ENCODE results near the gene KLRD1. TPM values are rescaled to one million over a fixed set of nuclear protein-coding genes. Genes with fewer than 3 reads are reported as not detected.

KLRD1 gene
- total and polyA plus RNA-seq, 3 donors from 2014 or later: 0.71 to 1.6 (median 0.87) TPM

Other genes with a start within 250 kb of the KLRD1 start
- 1 to 10 TPM; 2.7 to 3.2 TPM for gene CLEC1A, start 208.9 kb upstream of the KLRD1 start, total RNA-seq
- 2.9 TPM for gene CLEC1A, start 208.9 kb upstream of the KLRD1 start, polyA plus RNA-seq (ENCODE audit: insufficient read depth, low read depth, low replicate concordance)
- 1 to 10 TPM; 1.9 to 4.4 TPM for gene CLEC7A, start 177.7 kb upstream of the KLRD1 start, total RNA-seq
- gene CLEC7A, start 177.7 kb upstream of the KLRD1 start, polyA plus RNA-seq (ENCODE audit: insufficient read depth, low read depth, low replicate concordance): 4.8 TPM
- gene OLR1, start 135.7 kb upstream of the KLRD1 start, total RNA-seq: 1 to 10 TPM in 1 of 2 donors, under 1 TPM in 1; 0.87 to 2.5 TPM
- 5.9 TPM for gene OLR1, start 135.7 kb upstream of the KLRD1 start, polyA plus RNA-seq (ENCODE audit: insufficient read depth, low read depth, low replicate concordance)
- gene TMEM52B, start 128.8 kb upstream of the KLRD1 start, total RNA-seq: 1 to 10 TPM in 1 of 2 donors, under 1 TPM in 1; 0.74 to 1.2 TPM
- 0.76 TPM for gene TMEM52B, start 128.8 kb upstream of the KLRD1 start, polyA plus RNA-seq (ENCODE audit: insufficient read depth, low read depth, low replicate concordance)
- 10 to 100 TPM; 56.2 to 74.0 TPM for gene GABARAPL1, start 95.0 kb upstream of the KLRD1 start, total RNA-seq
- 67.7 TPM for gene GABARAPL1, start 95.0 kb upstream of the KLRD1 start, polyA plus RNA-seq (ENCODE audit: insufficient read depth, low read depth, low replicate concordance)
- 1 to 10 TPM; 1.3 to 2.8 TPM for gene KLRK1, start 82.2 kb downstream of the KLRD1 start, total RNA-seq
- gene KLRK1, start 82.2 kb downstream of the KLRD1 start, polyA plus RNA-seq (ENCODE audit: insufficient read depth, low read depth, low replicate concordance): 5.4 TPM
- gene KLRC4, start 101.9 kb downstream of the KLRD1 start, total RNA-seq: not detected
- gene KLRC4, start 101.9 kb downstream of the KLRD1 start, polyA plus RNA-seq (ENCODE audit: insufficient read depth, low read depth, low replicate concordance): not detected
- 1 to 10 TPM in 1 of 2 donors, not detected in 1; 1.3 TPM for gene KLRC3, start 112.7 kb downstream of the KLRD1 start, total RNA-seq
- not detected for gene KLRC3, start 112.7 kb downstream of the KLRD1 start, polyA plus RNA-seq (ENCODE audit: insufficient read depth, low read depth, low replicate concordance)
- gene KLRC2, start 128.1 kb downstream of the KLRD1 start, total RNA-seq: under 1 TPM in 1 of 2 donors, not detected in 1; 0.56 TPM
- gene KLRC2, start 128.1 kb downstream of the KLRD1 start, polyA plus RNA-seq (ENCODE audit: insufficient read depth, low read depth, low replicate concordance): not detected
- 1 to 10 TPM; 1.9 TPM for gene KLRC1, start 145.5 kb downstream of the KLRD1 start, total RNA-seq
- 0.37 TPM for gene KLRC1, start 145.5 kb downstream of the KLRD1 start, polyA plus RNA-seq (ENCODE audit: insufficient read depth, low read depth, low replicate concordance)
- gene EIF2S3B, start 198.0 kb downstream of the KLRD1 start, total RNA-seq: 1 to 10 TPM; 2.1 to 3.9 TPM
- gene EIF2S3B, start 198.0 kb downstream of the KLRD1 start, polyA plus RNA-seq (ENCODE audit: insufficient read depth, low read depth, low replicate concordance): 4.1 TPM